ENCODE data around the gene CST5. TPM values are rescaled to one million over a fixed set of nuclear protein-coding genes. Genes with fewer than 3 reads are reported as not detected.

Gene CST5
- not detected for polyA plus RNA-seq (2012; ENCODE audit: missing spikeins)

GRCh38 chr20:23879328-23879798, at the start of gene CST5:
Gene CST5, minus strand, starts transcription at chr20:23879748. Its CDS starts 72 bp downstream, at chr20:23879676.
- no peak for FAIRE-seq
- no peak for DNase-seq (ENCODE audit: insufficient read length)
- TF ChIP-seq TAF1 (IDR thresholded peaks at IDR 0.05; ENCODE audit: borderline replicate concordance, low read depth, low read length) (no peak), POLR2AphosphoS5 (IDR thresholded peaks at IDR 0.05; ENCODE audit: low read depth, low read length) (no peak), POLR2A (IDR thresholded peaks at IDR 0.05; ENCODE audit: low read depth, low read length) (no peak)

GRCh38 chr20:23928788-23929187, 49.2 kb upstream of the CST5 start:
- DNase-seq (ENCODE audit: insufficient read length) = no peak
- no peak for FAIRE-seq
- TF ChIP-seq POLR2AphosphoS5 (IDR thresholded peaks at IDR 0.05; ENCODE audit: low read depth, low read length) (no peak), POLR2A (IDR thresholded peaks at IDR 0.05; ENCODE audit: low read depth, low read length) (no peak), TAF1 (IDR thresholded peaks at IDR 0.05; ENCODE audit: borderline replicate concordance, low read depth, low read length) (no peak)

GRCh38 chr20:23928353-23928752, 48.8 kb upstream of the CST5 start:
- FAIRE-seq (no peak), DNase-seq (ENCODE audit: insufficient read length) (no peak)
- TF ChIP-seq POLR2AphosphoS5 (IDR thresholded peaks at IDR 0.05; ENCODE audit: low read depth, low read length) = no peak
- no peak for TF ChIP-seq TAF1 (IDR thresholded peaks at IDR 0.05; ENCODE audit: borderline replicate concordance, low read depth, low read length)
- TF ChIP-seq POLR2A (IDR thresholded peaks at IDR 0.05; ENCODE audit: low read depth, low read length) = no peak

GRCh38 chr20:23926944-23927872, 47.7 kb upstream of the CST5 start:
- DNase-seq (ENCODE audit: insufficient read length) (no peak), FAIRE-seq (no peak)
- TF ChIP-seq POLR2AphosphoS5 (IDR thresholded peaks at IDR 0.05; ENCODE audit: low read depth, low read length) (no peak), POLR2A (IDR thresholded peaks at IDR 0.05; ENCODE audit: low read depth, low read length) (no peak), TAF1 (IDR thresholded peaks at IDR 0.05; ENCODE audit: borderline replicate concordance, low read depth, low read length) (no peak)

GRCh38 chr20:23926526-23926880, 47.0 kb upstream of the CST5 start:
- no peak for FAIRE-seq
- TF ChIP-seq TAF1 (IDR thresholded peaks at IDR 0.05; ENCODE audit: borderline replicate concordance, low read depth, low read length) (no peak), POLR2AphosphoS5 (IDR thresholded peaks at IDR 0.05; ENCODE audit: low read depth, low read length) (no peak), POLR2A (IDR thresholded peaks at IDR 0.05; ENCODE audit: low read depth, low read length) (no peak)
- DNase-seq (ENCODE audit: insufficient read length) = no peak

- FAIRE-seq = no peak
- TF ChIP-seq TAF1 (IDR thresholded peaks at IDR 0.05; ENCODE audit: borderline replicate concordance, low read depth, low read length) (no peak), POLR2A (IDR thresholded peaks at IDR 0.05; ENCODE audit: low read depth, low read length) (no peak), POLR2AphosphoS5 (IDR thresholded peaks at IDR 0.05; ENCODE audit: low read depth, low read length) (no peak)
- no peak for DNase-seq (ENCODE audit: insufficient read length)
These were observed 46.4 kb upstream of the CST5 start for GRCh38 chr20:23925789-23926525.

- DNase-seq (ENCODE audit: insufficient read length) (no peak), FAIRE-seq (no peak)
- TF ChIP-seq TAF1 (IDR thresholded peaks at IDR 0.05; ENCODE audit: borderline replicate concordance, low read depth, low read length) (no peak), POLR2A (IDR thresholded peaks at IDR 0.05; ENCODE audit: low read depth, low read length) (no peak), POLR2AphosphoS5 (IDR thresholded peaks at IDR 0.05; ENCODE audit: low read depth, low read length) (no peak)
These were observed 45.2 kb upstream of the CST5 start for GRCh38 chr20:23924751-23925150.

GRCh38 chr20:23923891-23924435, 44.4 kb upstream of the CST5 start:
- FAIRE-seq (no peak), DNase-seq (ENCODE audit: insufficient read length) (no peak)
- TF ChIP-seq TAF1 (IDR thresholded peaks at IDR 0.05; ENCODE audit: borderline replicate concordance, low read depth, low read length) (no peak), POLR2A (IDR thresholded peaks at IDR 0.05; ENCODE audit: low read depth, low read length) (no peak), POLR2AphosphoS5 (IDR thresholded peaks at IDR 0.05; ENCODE audit: low read depth, low read length) (no peak)

GRCh38 chr20:23923311-23923710, 43.8 kb upstream of the CST5 start:
- FAIRE-seq = no peak
- no peak for DNase-seq (ENCODE audit: insufficient read length)
- TF ChIP-seq POLR2A (IDR thresholded peaks at IDR 0.05; ENCODE audit: low read depth, low read length) (no peak), POLR2AphosphoS5 (IDR thresholded peaks at IDR 0.05; ENCODE audit: low read depth, low read length) (no peak), TAF1 (IDR thresholded peaks at IDR 0.05; ENCODE audit: borderline replicate concordance, low read depth, low read length) (no peak)

- DNase-seq (ENCODE audit: insufficient read length) = no peak
- FAIRE-seq = no peak
- TF ChIP-seq POLR2A (IDR thresholded peaks at IDR 0.05; ENCODE audit: low read depth, low read length) = no peak
These were observed 41.1 kb upstream of the CST5 start for GRCh38 chr20:23920408-23921325.

Data from GM12892 (cell line).